GM19324 (cell line): ENCODE measurements around the gene CTTNBP2.

Experiments used
- ATAC-seq: cut with Tn5 transposase; IDR thresholded peaks from one replicate; pipeline ENCODE4 v1.9.1; 2021; ENCODE audit warnings: mild to moderate bottlenecking, moderate library complexity; ENCODE audit not compliant: unreplicated experiment, low FRiP score

The CTTNBP2 gene

DNA sequence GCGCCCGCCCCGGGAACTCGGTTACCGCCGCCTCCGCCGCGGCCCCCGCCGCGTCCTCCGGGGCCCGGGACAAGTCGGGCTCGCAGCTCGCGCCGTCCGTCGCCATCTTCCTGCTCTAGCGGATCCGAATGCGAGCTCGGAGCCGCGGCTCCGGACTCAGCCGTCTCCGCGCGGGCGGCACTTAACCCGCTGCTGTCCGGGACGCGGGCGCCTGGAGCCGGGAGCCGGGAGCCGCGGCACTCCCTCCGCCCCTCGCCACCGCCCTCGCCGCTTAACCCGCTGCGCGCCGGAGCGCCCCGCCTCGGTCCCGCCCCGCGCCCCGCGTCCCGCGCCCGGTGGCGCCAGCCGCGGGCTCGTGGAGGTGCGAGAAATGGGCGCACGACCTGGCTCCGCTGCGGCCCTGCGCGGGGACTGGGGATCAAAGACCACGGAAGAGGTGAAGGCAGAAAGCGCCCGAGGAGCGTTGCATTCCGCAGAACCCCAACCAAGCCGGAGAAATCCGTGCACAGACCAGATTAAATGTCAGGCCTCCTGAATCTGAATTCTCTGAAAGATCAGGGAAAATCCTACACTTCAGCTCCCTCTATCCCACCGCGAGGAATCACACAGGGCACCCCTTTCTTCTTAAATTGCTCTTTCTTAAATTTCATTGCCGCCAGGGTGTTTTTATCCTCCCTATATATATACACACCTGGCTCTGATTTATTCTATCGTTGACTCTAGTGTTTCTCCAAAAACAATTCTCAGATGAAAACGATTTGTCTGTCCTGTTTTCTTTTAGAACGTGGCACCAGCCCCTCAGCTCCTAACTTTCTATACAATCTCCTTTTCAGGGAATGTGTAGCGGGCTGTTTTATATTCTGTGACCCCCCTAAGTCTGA lies at the start of gene CTTNBP2:
Gene CTTNBP2 (minus strand): TSS at position 132 of the 881 bp plus-strand sequence. CDS start 26 bp downstream, at position 106.
- ATAC-seq, result no peak

GRCh38 chr7:117916309-117916708 lies 43.1 kb upstream of the CTTNBP2 start:
- no peak for ATAC-seq

DNA sequence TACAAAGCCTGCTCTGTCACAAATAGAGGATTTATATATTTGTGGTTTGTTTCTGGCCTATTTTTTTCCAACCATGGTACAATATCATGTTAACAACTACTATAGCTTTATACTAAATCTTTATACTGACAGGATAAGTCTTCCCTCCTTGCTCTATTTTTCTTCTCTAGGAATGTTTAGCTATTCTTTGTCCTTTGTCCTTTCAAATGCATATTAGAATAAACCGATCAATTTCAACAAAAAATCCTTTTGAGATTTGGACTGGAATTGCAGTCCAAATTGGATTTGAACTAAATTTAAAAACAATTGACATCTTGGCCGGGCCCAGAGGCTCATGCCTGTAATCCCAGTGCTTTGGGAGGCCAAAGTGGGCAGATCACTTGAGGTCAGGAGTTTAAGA lies 39.2 kb upstream of the CTTNBP2 start:
- ATAC-seq, result no peak

- ATAC-seq, result no peak
Observed at GRCh38 chr7:117908031-117908795, 35.0 kb upstream of the CTTNBP2 start.

GRCh38 chr7:117907049-117907640 lies 33.9 kb upstream of the CTTNBP2 start:
- ATAC-seq, result no peak

- ATAC-seq, result no peak
Observed at GRCh38 chr7:117902314-117902889, 29.2 kb upstream of the CTTNBP2 start.

- no peak for ATAC-seq
Observed at GRCh38 chr7:117901089-117901797, 28.0 kb upstream of the CTTNBP2 start.

DNA sequence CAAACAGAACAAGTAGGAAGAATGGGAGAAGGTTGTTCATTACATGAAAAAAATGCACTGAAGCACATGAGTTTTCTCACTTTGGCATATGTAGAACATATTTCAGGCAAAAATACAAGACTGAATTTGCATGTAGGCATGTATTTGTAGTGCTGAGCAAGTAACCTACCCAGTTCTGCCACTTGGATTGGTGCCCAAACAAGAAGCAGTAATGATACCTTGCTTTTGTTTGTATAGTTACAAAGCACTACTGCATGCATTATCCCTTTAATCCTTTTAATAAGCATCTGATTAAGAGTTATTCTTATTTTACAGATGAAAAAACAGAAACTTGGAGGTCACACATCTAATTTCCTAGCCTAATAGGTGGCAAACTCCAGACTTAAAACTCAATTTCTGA lies 23.1 kb upstream of the CTTNBP2 start:
- no peak for ATAC-seq

- ATAC-seq, result no peak
Observed at GRCh38 chr7:117895276-117895675, 22.0 kb upstream of the CTTNBP2 start.

DNA sequence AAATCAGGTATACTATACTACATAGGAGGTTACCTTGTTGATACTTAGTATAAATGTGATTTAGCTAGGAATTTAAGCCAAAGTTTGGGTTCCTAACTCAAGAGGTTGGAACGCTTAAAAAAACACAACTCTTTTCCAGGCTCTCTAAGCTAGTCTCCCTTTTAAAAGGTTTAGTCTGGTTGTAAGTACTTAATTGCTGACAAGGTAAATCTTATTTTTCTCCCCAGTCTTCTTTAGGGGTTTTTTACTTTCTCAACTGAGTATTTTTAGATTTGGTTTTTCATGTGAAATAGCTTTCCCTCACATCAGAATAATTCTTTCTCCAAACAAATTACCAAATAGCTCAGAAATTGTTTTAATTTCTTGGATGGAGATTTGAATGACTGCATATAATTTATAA lies 20.8 kb upstream of the CTTNBP2 start:
- no peak for ATAC-seq

GRCh38 chr7:117892821-117893220 lies 19.6 kb upstream of the CTTNBP2 start:
- no peak for ATAC-seq

GRCh38 chr7:117889611-117890010 lies 16.4 kb upstream of the CTTNBP2 start:
- no peak for ATAC-seq

- ATAC-seq, result no peak
Observed at GRCh38 chr7:117888627-117889026, 15.4 kb upstream of the CTTNBP2 start.

DNA sequence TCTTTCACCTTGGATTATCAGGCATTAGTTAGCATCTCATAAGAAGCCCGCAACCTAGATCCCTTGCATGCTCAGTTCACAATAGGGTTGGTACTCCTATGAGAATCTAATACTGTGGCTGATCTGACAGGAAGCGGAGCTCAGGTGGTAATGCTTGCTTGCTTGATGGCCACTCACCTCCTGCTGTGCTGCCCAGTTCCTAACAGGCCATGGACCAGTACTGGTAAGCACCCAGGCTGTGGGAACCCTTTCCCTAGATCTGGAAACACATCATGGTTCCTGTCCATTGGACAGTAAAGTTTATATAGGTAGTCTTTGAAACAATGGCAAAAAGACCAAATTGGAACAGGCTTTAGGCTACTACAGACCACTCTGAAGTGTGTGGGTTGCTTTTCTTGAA lies 9.4 kb upstream of the CTTNBP2 start:
- ATAC-seq, result no peak

DNA sequence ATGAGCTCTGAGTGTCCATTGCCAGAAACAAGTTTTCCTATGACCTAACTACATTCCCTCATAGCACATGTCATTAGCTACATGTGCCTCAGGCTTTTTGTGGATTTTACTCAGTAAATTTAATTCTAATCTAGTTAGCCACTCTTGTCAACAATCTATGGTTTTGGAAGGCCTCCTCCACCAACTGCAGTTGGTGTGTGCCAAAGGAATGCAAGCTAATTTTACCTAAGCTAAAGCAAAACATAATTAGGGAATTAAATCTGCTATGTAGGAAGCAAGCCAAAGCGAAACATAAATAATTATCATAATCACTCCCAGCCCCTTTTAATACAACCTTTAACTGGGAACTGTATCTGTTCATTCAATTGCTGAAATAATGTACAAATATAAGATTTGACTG lies 3.5 kb upstream of the CTTNBP2 start:
- ATAC-seq, result no peak

DNA sequence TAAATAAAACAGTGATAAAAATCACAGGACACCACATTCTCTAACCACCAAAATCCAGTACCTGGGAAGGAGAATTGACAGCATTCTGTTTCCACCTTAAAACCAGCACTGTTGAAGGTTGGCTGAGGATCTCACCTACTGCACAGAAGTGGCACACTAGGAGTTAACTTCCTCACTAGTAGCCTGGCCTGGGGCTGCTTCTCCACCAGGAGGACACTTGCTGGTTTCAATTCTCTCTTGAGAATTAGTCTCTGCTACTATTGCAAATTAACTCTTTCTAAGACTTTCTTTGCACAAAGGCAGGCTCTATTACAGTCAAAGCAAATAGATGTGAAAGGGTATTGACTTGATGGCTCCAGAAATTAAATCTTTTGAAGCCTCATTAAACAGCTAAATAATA lies 2.3 kb upstream of the CTTNBP2 start:
- ATAC-seq, result no peak

DNA sequence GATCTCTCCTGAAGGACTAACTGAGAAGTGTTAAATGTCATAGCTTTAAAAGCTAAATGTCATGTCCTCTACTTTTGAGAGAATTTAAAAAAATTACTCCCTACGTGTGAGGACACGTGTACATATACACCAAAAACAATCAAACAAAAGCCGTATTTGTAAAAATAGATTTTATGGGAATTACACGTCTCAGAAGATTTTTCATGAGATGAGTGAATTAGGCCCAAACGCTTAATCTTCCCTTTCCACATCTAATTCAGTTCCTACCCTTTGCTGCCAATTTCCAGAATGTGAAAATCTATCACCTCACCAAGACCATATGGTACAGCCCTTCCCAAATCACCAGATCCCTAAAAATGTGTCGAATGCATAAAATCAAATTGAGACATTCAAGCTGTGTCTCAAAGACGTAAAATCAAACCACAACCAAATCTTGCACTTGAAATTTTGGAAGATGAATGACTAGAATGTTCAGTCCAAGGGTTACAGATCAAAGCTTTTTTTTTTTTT lies 1.0 kb upstream of the CTTNBP2 start:
- ATAC-seq, result no peak

DNA sequence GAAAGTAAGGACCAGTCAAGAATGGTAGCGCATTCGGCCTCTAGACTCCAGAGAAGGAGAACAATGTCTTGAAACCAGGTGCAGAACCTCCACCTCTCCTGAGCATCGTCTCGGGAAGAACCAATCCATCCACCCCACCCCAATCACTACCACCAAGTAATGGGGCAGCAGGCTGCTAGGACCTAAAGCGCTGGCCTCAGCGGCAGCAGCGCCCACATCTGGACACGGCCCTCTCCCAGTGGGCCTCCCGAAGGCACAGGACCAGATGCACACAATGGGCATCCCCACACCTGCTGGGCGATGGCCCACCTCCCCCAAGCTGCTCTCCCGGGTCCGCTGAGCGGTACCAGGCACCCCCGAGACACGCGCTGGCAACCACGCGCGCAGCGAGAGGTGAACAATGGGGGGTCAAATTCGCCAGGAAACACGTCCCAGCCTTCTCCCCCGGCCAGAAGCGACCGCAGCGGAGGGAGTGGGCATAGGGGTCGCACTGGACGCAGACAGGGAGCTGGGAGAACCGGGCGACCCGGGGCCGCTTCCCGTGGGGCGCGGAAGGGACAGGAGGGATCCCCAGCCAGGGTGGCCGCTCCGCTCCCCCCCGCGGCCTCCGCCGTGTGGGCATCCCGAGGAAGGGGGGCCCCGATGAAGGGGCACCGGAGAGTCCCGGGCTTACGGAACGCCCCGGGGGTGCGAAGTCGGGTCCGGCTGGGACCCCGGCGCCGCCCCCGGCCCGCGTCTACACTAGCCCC lies 506 bp downstream of the CTTNBP2 start:
- ATAC-seq, result no peak

GRCh38 chr7:117871778-117872538 lies 1.3 kb downstream of the CTTNBP2 start:
- ATAC-seq, result no peak
